ENCODE results near the gene ABI3.

The ABI3 gene

GRCh38 chr17:49226771-49227435 lies 16.4 kb downstream of the ABI3 start:
- no peaks in the 10 kb centered on the region for H3K36me3 ChIP-seq (ENCODE audit: control insufficient read depth, insufficient read depth, low read length)
- no peak overlapping the region for H3K4me2 ChIP-seq (ENCODE audit: low read length)
- no peaks in the 10 kb centered on the region for H3K9me3 ChIP-seq (ENCODE audit: control insufficient read depth, low read length)
- H2AFZ ChIP-seq = no peak overlapping the region
- H3K27me3 ChIP-seq (ENCODE audit: control insufficient read depth, insufficient read depth, low read length) = no peaks in the 10 kb centered on the region
- no peak for TF ChIP-seq CTCF (IDR thresholded peaks at IDR 0.05)
- no peak overlapping the region for H3K4me3 ChIP-seq (ENCODE audit: low read depth, low read length)
- H3K9ac ChIP-seq = no peak overlapping the region
- H3K4me1 ChIP-seq = no peaks in the 10 kb centered on the region
- no peaks in the 10 kb centered on the region for H3K79me2 ChIP-seq
- no peak overlapping the region for H3K27ac ChIP-seq

- H3K36me3 ChIP-seq (ENCODE audit: control insufficient read depth, insufficient read depth, low read length) = no peaks in the 10 kb centered on the region
- no peak overlapping the region for H3K27ac ChIP-seq
- H3K4me2 ChIP-seq (ENCODE audit: low read length) = no peak overlapping the region
- H2AFZ ChIP-seq = no peak overlapping the region
- no peaks in the 10 kb centered on the region for H3K4me1 ChIP-seq
- H3K27me3 ChIP-seq (ENCODE audit: control insufficient read depth, insufficient read depth, low read length) = no peaks in the 10 kb centered on the region
- H3K79me2 ChIP-seq = no peaks in the 10 kb centered on the region
- H3K4me3 ChIP-seq (ENCODE audit: low read depth, low read length) = no peak overlapping the region
- H3K9me3 ChIP-seq (ENCODE audit: control insufficient read depth, low read length) = no peaks in the 10 kb centered on the region
- H3K9ac ChIP-seq = no peak overlapping the region
- peak; percentile 90 for TF ChIP-seq CTCF (IDR thresholded peaks at IDR 0.05)
Measured at GRCh38 chr17:49227436-49228261, 17.1 kb downstream of the ABI3 start.

- Histone ChIP-seq H3K27me3 (ENCODE audit: control insufficient read depth, insufficient read depth, low read length) (no peaks in the 10 kb centered on the region), H3K4me3 (ENCODE audit: low read depth, low read length) (no peak overlapping the region), H3K9ac (no peak overlapping the region), H3K27ac (no peak overlapping the region), H3K4me2 (ENCODE audit: low read length) (no peak overlapping the region), H3K79me2 (no peaks in the 10 kb centered on the region), H3K36me3 (ENCODE audit: control insufficient read depth, insufficient read depth, low read length) (no peaks in the 10 kb centered on the region), H3K9me3 (ENCODE audit: control insufficient read depth, low read length) (no peaks in the 10 kb centered on the region), H2AFZ (no peak overlapping the region), H3K4me1 (no peaks in the 10 kb centered on the region)
- no peak for TF ChIP-seq CTCF (IDR thresholded peaks at IDR 0.05)
Measured at GRCh38 chr17:49229076-49229804, 18.7 kb downstream of the ABI3 start.

- no peaks in the 10 kb centered on the region for H3K4me1 ChIP-seq
- peak overlapping the region; percentile 81 for H2AFZ ChIP-seq
- H3K4me3 ChIP-seq (ENCODE audit: low read depth, low read length) = peak overlapping the region; percentile 64
- no peak overlapping the region for H3K9ac ChIP-seq
- H3K27me3 ChIP-seq (ENCODE audit: control insufficient read depth, insufficient read depth, low read length) = no peaks in the 10 kb centered on the region
- TF ChIP-seq CTCF (IDR thresholded peaks at IDR 0.05) = no peak
- H3K36me3 ChIP-seq (ENCODE audit: control insufficient read depth, insufficient read depth, low read length) = no peaks in the 10 kb centered on the region
- peak overlapping the region; percentile 95 for H3K4me2 ChIP-seq (ENCODE audit: low read length)
- no peaks in the 10 kb centered on the region for H3K9me3 ChIP-seq (ENCODE audit: control insufficient read depth, low read length)
- H3K79me2 ChIP-seq = no peaks in the 10 kb centered on the region
- H3K27ac ChIP-seq = no peak overlapping the region
Measured at GRCh38 chr17:49229805-49230600, 19.5 kb downstream of the ABI3 start.

Measured in parathyroid adenoma (tissue), 2 donors.